Upper lobe of left lung (tissue), 6 donors: Measurements from ENCODE around the gene ATP10B. TPM values are rescaled to one million over a fixed set of nuclear protein-coding genes. Genes with fewer than 3 reads are reported as not detected.

Source experiments
- ATAC-seq, 2 donors: fragments of 200-7000 bp; cut with Tn5 transposase; one replicate each; pipeline ENCODE4 v1.9.1; 2022; ENCODE audit warnings: mild to moderate bottlenecking in 2 of 2, moderate library complexity in 2 of 2; ENCODE audit not compliant: low FRiP score in 2 of 2
- DNase-seq, 2 donors: peaks; one replicate each; pipeline ENCODE4 v3.0.0-alpha.2; 2019 to 2020
- H3K27ac ChIP-seq, 4 donors: fragments of 200-600 bp; sonication (generic); one replicate each; pipeline ENCODE4 v1.5.1; 2016 to 2019
- H3K27me3 ChIP-seq, 4 donors: fragments of 200-600 bp; sonication (generic); one replicate each; pipeline ENCODE4 v1.5.1; 2017 to 2019
- H3K36me3 ChIP-seq, 4 donors: fragments of 200-600 bp; sonication (generic); one replicate each; pipeline ENCODE4 v1.5.1; 2016 to 2019
- H3K4me1 ChIP-seq, 4 donors: fragments of 200-600 bp; sonication (generic); one replicate each; pipeline ENCODE4 v1.5.1; 2018 to 2019
- H3K4me3 ChIP-seq, 4 donors: fragments of 200-600 bp; sonication (generic); one replicate each; pipeline ENCODE4 v1.5.1; 2017 to 2019; ENCODE audit warnings: mild to moderate bottlenecking in 2 of 4, moderate library complexity in 1 of 4
- H3K9me3 ChIP-seq, 4 donors: fragments of 200-600 bp; sonication (generic); one replicate each; pipeline ENCODE4 v1.5.1; 2018 to 2019
- CTCF ChIP-seq, 6 experiments: fragments of 450-650 bp in 4 of 6; fragments of 200-600 bp in 2 of 6; sonication (generic) in 2 of 6; IDR thresholded peaks; one replicate each; pipeline ENCODE4 v1.5.1; 2016 to 2019; ENCODE audit warnings: antibody characterized with exemption in 6 of 6
- EP300 ChIP-seq, 4 donors: sonication (generic); formaldehyde crosslinking; IDR thresholded peaks; one replicate each; pipeline ENCODE4 v1.5.1; 2017; ENCODE audit warnings: antibody characterized with exemption in 4 of 4, control low read depth in 2 of 4
- POLR2A ChIP-seq, 4 donors: fragments of 450-650 bp; IDR thresholded peaks; one replicate each; pipeline ENCODE4 v1.5.1; 2016 to 2017; ENCODE audit warnings: antibody characterized with exemption in 4 of 4, mild to moderate bottlenecking in 2 of 4
- POLR2AphosphoS5 ChIP-seq, 2 donors: sonication (generic); formaldehyde crosslinking; IDR thresholded peaks; one replicate each; pipeline ENCODE4 v1.5.1; 2017; ENCODE audit warnings: antibody characterized with exemption in 2 of 2
- WGBS, 2 donors: methylation state at CpG; one replicate each; pipeline ENCODE4 v1.1.5; 2017 to 2018; 5-methylcytosine and 5-hydroxymethylcytosine counted together
- total RNA-seq, 6 donors: library from RNA; depleted of rRNA in 4 of 6; stranded (reverse); fragments of >200 nt in 4 of 6; gene quantifications; one replicate each; pipeline versions ENCODE4 v1.1.0 to v1.2.1, GENCODE V29; 2016 to 2021
- donor health status: DM: no; HTN: no; CAD: no; lungs with moderate emphysema.
- donor health status: DM: no; HTN: yes; CAD: no; lungs with severe emphysema.

The ATP10B gene
- total RNA-seq, 6 donors from 2014 or later, result under 0.01 to 0.30 (median 0.09) TPM; not detected in 1

GRCh38 chr5:160602744-160603143 is 249.3 kb downstream of the ATP10B start:
- H3K4me1 ChIP-seq, result no peaks in the 10 kb centered on the region
- DNase-seq, result no peak
- ATAC-seq, result no peak
- H3K9me3 ChIP-seq, result no peaks in the 10 kb centered on the region
- H3K36me3 ChIP-seq, result no peaks in the 10 kb centered on the region
- TF ChIP-seq POLR2A (IDR thresholded peaks at IDR 0.05) (no peak), POLR2AphosphoS5 (IDR thresholded peaks at IDR 0.05) (no peak), CTCF (IDR thresholded peaks at IDR 0.05) (no peak), EP300 (IDR thresholded peaks at IDR 0.05) (no peak)
- no peak overlapping the region for H3K4me3 ChIP-seq
- H3K27ac ChIP-seq, result no peak overlapping the region
- 89 to 92% methylated on average over 4 of the region's 4 CpGs for WGBS, 2 donors
- H3K27me3 ChIP-seq, result no peaks in the 10 kb centered on the region

- no peaks in the 10 kb centered on the region for H3K9me3 ChIP-seq
- no peaks in the 10 kb centered on the region for H3K36me3 ChIP-seq
- H3K27me3 ChIP-seq, result no peaks in the 10 kb centered on the region
- H3K4me1 ChIP-seq, result no peaks in the 10 kb centered on the region
- H3K4me3 ChIP-seq, result no peak overlapping the region
- TF ChIP-seq POLR2A (IDR thresholded peaks at IDR 0.05), result no peak
- TF ChIP-seq CTCF (IDR thresholded peaks at IDR 0.05), result no peak
- no peak for TF ChIP-seq EP300 (IDR thresholded peaks at IDR 0.05)
- TF ChIP-seq POLR2AphosphoS5 (IDR thresholded peaks at IDR 0.05), result no peak
- no peak for DNase-seq
- H3K27ac ChIP-seq, result no peak overlapping the region
- WGBS, 2 donors, result 88 to 90% methylated on average over 1 of the region's 1 CpG
- ATAC-seq, result no peak
Measured at GRCh38 chr5:160601046-160601445, 251.0 kb downstream of the ATP10B start.

GRCh38 chr5:160573318-160573717 is 278.7 kb downstream of the ATP10B start:
- Histone ChIP-seq H3K27ac (no peak overlapping the region), H3K4me3 (no peak overlapping the region), H3K36me3 (no peaks in the 10 kb centered on the region), H3K4me1 (no peaks in the 10 kb centered on the region), H3K27me3 (no peaks in the 10 kb centered on the region), H3K9me3 (no peaks in the 10 kb centered on the region)
- WGBS, 2 donors, result 95 to 100% methylated on average over 3 of the region's 3 CpGs
- DNase-seq (no peak), ATAC-seq (no peak)
- no peak for TF ChIP-seq POLR2AphosphoS5 (IDR thresholded peaks at IDR 0.05)
- TF ChIP-seq CTCF (IDR thresholded peaks at IDR 0.05), result no peak
- TF ChIP-seq POLR2A (IDR thresholded peaks at IDR 0.05), result no peak
- TF ChIP-seq EP300 (IDR thresholded peaks at IDR 0.05), result no peak

GRCh38 chr5:160567031-160567705 is 284.8 kb downstream of the ATP10B start:
- H3K36me3 ChIP-seq, result no peaks in the 10 kb centered on the region
- no peaks in the 10 kb centered on the region for H3K4me1 ChIP-seq

More at GRCh38 chr5:160567031-160567705, 284.8 kb downstream of the ATP10B start:
- 69 to 71% methylated on average over 4 of the region's 4 CpGs for WGBS, 2 donors
- Histone ChIP-seq H3K27ac (no peak overlapping the region), H3K4me3 (no peak overlapping the region), H3K27me3 (no peaks in the 10 kb centered on the region), H3K9me3 (no peaks in the 10 kb centered on the region)
- DNase-seq (no peak), ATAC-seq (no peak)
- TF ChIP-seq POLR2AphosphoS5 (IDR thresholded peaks at IDR 0.05), result no peak
- TF ChIP-seq POLR2A (IDR thresholded peaks at IDR 0.05), result no peak
- TF ChIP-seq EP300 (IDR thresholded peaks at IDR 0.05), result no peak
- TF ChIP-seq CTCF (IDR thresholded peaks at IDR 0.05), result no peak
